ENCODE results near the gene LSM4. TPM values are rescaled to one million over a fixed set of nuclear protein-coding genes. Genes with fewer than 3 reads are reported as not detected.
"Not testable (repeated sequence)": the region's sequence is repeated elsewhere in the genome, so short reads cannot be mapped to it uniquely, and the experiment has no call there.

The LSM4 gene
- total and polyA plus RNA-seq, 10 of the 15 experiments (the other 5 are each of a cell fraction or from before 2014, with no cell fraction given), result 12.6 to 652 (median 217) TPM

GRCh38 chr19:18349524-18350128, 26.8 kb upstream of the LSM4 start (continued):
- TF ChIP-seq NRF1 (conservative IDR thresholded peaks at IDR 0.05; ENCODE audit: low read depth, low read length) (no peak), IRF4 (IDR thresholded peaks at IDR 0.05; ENCODE audit: low read depth, low read length) (no peak), NBN (IDR thresholded peaks at IDR 0.05) (no peak), RUNX3 (IDR thresholded peaks at IDR 0.05; ENCODE audit: low read length) (peak; percentile 24; the same call in 1 of the 2 replicates), RB1 (IDR thresholded peaks at IDR 0.05; ENCODE audit: borderline replicate concordance) (no peak)

GRCh38 chr19:18348818-18349339, 26.0 kb upstream of the LSM4 start:
- H3K79me2 ChIP-seq (ENCODE audit: control insufficient read depth, insufficient read depth, low read length); BruUV-seq (replicated peaks); H3K9me3 ChIP-seq (replicated peaks; ENCODE audit: control insufficient read depth, insufficient read depth, low read length); H3K4me3 ChIP-seq; H3K4me2 ChIP-seq (ENCODE audit: control insufficient read depth, insufficient read depth); in situ Hi-C loops (cut with MboI); ATAC-seq; H3K27ac ChIP-seq (ENCODE audit: control insufficient read depth, insufficient read depth); H3K9ac ChIP-seq (ENCODE audit: control insufficient read depth, insufficient read depth, low read length); H3K4me1 ChIP-seq (ENCODE audit: control insufficient read depth, insufficient read depth, low read length); H3K27me3 ChIP-seq (replicated peaks in 1 of 2; ENCODE audit: control insufficient read depth in 2 of 2, insufficient read depth in 2 of 2, low read length in 1 of 2); H4K20me1 ChIP-seq (ENCODE audit: control insufficient read depth, insufficient read depth); FAIRE-seq; DNase-seq (ENCODE audit: low read depth, low spot score); H2AFZ ChIP-seq (ENCODE audit: control insufficient read depth, low read depth, low read length): not testable (repeated sequence)
- peaks cover 0 to 13% of the 10 kb centered on the region in 2 experiments; a peak in 1 of 4 replicates for H3K36me3 ChIP-seq (ENCODE audit: control insufficient read depth in 2 of 2, insufficient read depth in 2 of 2, low read length in 1 of 2)
- ChIA-PET POLR2A (interaction anchor here (0.6 kb wide), 1 partner anchor 9 kb away, joined by 3 read pairs; no protein-coding TSS in a partner anchor), SMC1A (ENCODE audit: uncharacterized antibody, unreplicated experiment) (interaction anchor here (0.8 to 3.7 kb wide), 11 partner anchors 20 to 143 kb away, joined by 3 to 30 read pairs (median 4); no protein-coding TSS in a partner anchor), RAD21 (ENCODE audit: unreplicated experiment) (interaction anchor here (0.6 to 1.1 kb wide), 8 partner anchors 25 to 69 kb away, joined by 3 to 15 read pairs (median 3); no protein-coding TSS in a partner anchor), CTCF (interaction anchor here (0.6 to 4.3 kb wide), 14 partner anchors 8 to 114 kb away, joined by 3 to 75 read pairs (median 6); no protein-coding TSS in a partner anchor)
- 80% methylated on average over 6 of the region's 6 CpGs for WGBS (ENCODE audit: insufficient coverage, insufficient replicate concordance, low lambda C conversion rate, missing lambda C conversion rate)
- intact Hi-C loops (cut with micrococcal nuclease; ENCODE audit: unreplicated experiment), result loop anchor here (1.0 kb wide), 1 partner anchor 61 kb away; no protein-coding TSS in a partner anchor
